Measurements from ENCODE around the gene FAM168A. TPM values are rescaled to one million over a fixed set of nuclear protein-coding genes. Genes with fewer than 3 reads are reported as not detected.
"Not testable (repeated sequence)": the region's sequence is repeated elsewhere in the genome, so short reads cannot be mapped to it uniquely, and the experiment has no call there.

Gene FAM168A
- total RNA-seq, 1 experiment from 2014 or later = 21.1 TPM

DNA sequence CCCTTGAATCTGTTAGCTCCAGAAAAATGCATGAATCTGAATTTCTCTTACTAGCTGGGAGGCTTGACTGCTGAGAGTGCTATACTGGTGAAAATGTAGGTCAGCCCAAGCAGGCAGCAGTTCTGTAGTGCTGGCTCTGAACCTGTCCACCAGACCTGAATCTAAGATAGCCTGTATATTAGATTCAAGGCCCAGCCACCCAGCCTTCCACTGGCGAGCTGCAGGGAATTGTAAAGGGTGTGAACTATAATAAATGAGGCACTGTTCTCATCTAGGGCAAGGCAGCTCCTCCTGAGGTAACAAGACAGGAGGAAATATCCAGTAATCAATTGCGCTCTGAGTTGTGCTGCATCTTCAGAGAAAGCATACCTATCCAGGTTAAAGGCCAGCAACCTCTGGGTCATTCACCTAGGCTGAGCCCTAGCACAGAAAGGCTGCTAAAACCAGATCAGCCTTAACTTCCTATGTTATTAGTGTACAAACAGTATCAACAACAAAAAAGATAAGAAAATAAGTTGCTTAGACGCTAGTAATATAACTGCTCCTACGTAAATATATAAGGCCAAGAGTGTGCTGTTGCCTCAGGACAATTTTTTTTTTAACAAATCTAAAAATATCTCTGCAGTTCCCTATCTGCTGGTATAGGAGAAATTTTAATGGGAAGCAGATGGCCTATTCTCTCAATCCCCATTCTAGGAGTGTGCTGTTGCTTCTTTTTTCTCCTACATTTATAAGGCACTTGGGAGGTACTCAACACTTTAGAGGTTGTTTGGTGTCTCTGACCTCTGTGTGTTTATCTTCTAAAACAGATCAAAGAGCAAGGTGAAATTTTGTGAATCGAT is 158.7 kb downstream of the FAM168A start:
- Histone ChIP-seq H3K9ac (ENCODE audit: extremely low read depth, insufficient read length, low read length) (no peak overlapping the region), H2BK20ac (ENCODE audit: low read depth, low read length, poor library complexity, severe bottlenecking) (no peak overlapping the region), H3K27me3 (ENCODE audit: insufficient read depth, low read length) (no peaks in the 10 kb centered on the region), H3K9me3 (ENCODE audit: control insufficient read depth, low read depth, low read length) (no peaks in the 10 kb centered on the region), H3K56ac (ENCODE audit: insufficient read length, low read depth, low read length) (no peak overlapping the region), H2AFZ (ENCODE audit: low read length) (no peak overlapping the region), H3K4me2 (ENCODE audit: insufficient read depth, insufficient read length, low read length) (no peak overlapping the region), H2BK120ac (ENCODE audit: low read depth, low read length, poor library complexity, severe bottlenecking) (no peak overlapping the region), H3K79me1 (ENCODE audit: insufficient read depth, low read depth, low read length, poor library complexity, severe bottlenecking) (no peaks in the 10 kb centered on the region), H3K14ac (ENCODE audit: insufficient read depth, low read length) (no peak overlapping the region), H3K23ac (ENCODE audit: insufficient read length, low read depth, low read length) (no peak overlapping the region), H3K23me2 (ENCODE audit: insufficient read length, low read depth, low read length, poor library complexity, severe bottlenecking) (no peaks in the 10 kb centered on the region), H2BK5ac (ENCODE audit: insufficient read length, low read length) (no peak overlapping the region), H4K5ac (ENCODE audit: insufficient read length, low read depth, low read length) (no peak overlapping the region), H4K20me1 (ENCODE audit: control insufficient read depth, insufficient read depth, insufficient read length) (no peaks in the 10 kb centered on the region), H3K18ac (ENCODE audit: insufficient read length, low read depth, low read length) (no peak overlapping the region), H2BK15ac (ENCODE audit: low read depth, low read length) (no peak overlapping the region), H3K4me1 (ENCODE audit: insufficient read depth, low read length) (no peaks in the 10 kb centered on the region; the same call in 1 of the 2 replicates), H4K8ac (replicated peaks; ENCODE audit: insufficient read length, low read depth, low read length) (no peak overlapping the region), H4K91ac (ENCODE audit: insufficient read length, low read depth, low read length) (no peak overlapping the region), H3K4ac (ENCODE audit: low read depth, low read length) (no peak overlapping the region), H3T11ph (ENCODE audit: low read length) (no peak overlapping the region), H3K79me2 (ENCODE audit: insufficient read depth, low read length) (no peaks in the 10 kb centered on the region), H2BK12ac (ENCODE audit: insufficient read length, low read depth, low read length) (no peak overlapping the region), H3K27ac (ENCODE audit: insufficient read length, low read depth, low read length) (no peak overlapping the region), H2AK5ac (ENCODE audit: insufficient read length, low read length) (no peak overlapping the region)
- no peak for DNase-seq
- H3K36me3 Mint-ChIP-seq (ENCODE audit: insufficient read depth in 1 of 3, low read depth in 3 of 3) = peaks cover 0 to 4% (median 2%) of the 10 kb centered on the region in 3 experiments; a peak in 1 of 7 replicates
- H3K9me3 Mint-ChIP-seq = no peaks in the 10 kb centered on the region
- H3K27ac Mint-ChIP-seq = peak overlapping the region in 2 of 3 experiments; percentile 3 to 49; a peak in 1 of 7 replicates
- TF ChIP-seq, protein P1, sequence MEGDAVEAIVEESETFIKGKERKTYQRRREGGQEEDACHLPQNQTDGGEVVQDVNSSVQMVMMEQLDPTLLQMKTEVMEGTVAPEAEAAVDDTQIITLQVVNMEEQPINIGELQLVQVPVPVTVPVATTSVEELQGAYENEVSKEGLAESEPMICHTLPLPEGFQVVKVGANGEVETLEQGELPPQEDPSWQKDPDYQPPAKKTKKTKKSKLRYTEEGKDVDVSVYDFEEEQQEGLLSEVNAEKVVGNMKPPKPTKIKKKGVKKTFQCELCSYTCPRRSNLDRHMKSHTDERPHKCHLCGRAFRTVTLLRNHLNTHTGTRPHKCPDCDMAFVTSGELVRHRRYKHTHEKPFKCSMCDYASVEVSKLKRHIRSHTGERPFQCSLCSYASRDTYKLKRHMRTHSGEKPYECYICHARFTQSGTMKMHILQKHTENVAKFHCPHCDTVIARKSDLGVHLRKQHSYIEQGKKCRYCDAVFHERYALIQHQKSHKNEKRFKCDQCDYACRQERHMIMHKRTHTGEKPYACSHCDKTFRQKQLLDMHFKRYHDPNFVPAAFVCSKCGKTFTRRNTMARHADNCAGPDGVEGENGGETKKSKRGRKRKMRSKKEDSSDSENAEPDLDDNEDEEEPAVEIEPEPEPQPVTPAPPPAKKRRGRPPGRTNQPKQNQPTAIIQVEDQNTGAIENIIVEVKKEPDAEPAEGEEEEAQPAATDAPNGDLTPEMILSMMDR (conservative IDR thresholded peaks at IDR 0.05) = no peak
- H3K4me1 Mint-ChIP-seq = peaks cover 33 to 45% of the 10 kb centered on the region in 2 experiments
- no CpG with 5 or more reads among the region's 5 CpGs for WGBS (ENCODE audit: extremely low coverage, insufficient read length, low lambda C conversion rate)
- no peak overlapping the region for H3K4me3 Mint-ChIP-seq
- no peaks in the 10 kb centered on the region for H3K27me3 Mint-ChIP-seq (ENCODE audit: low read depth)

DNA sequence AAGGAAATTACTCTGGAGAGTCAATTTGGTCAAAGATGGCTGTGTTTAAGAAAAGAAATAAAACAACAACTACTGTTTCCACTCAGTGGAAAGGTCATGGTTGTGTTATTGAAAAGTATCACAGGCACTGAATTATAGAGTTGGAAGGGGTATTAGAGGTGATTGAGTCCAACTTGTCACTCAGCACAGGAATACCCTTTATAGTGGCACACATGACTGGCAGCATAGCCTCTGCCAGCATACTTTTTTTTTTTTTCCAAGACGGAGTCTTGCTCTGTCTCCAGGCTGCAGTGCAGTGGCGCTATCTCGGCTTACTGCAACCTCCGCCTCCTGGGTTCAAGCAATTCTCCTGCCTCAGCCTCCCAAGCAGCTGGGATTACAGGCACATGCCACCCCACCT is 161.1 kb downstream of the FAM168A start:
- not testable (repeated sequence) for H3K79me2 ChIP-seq (ENCODE audit: insufficient read depth, low read length); H2BK120ac ChIP-seq (ENCODE audit: low read depth, low read length, poor library complexity, severe bottlenecking); H3K14ac ChIP-seq (ENCODE audit: insufficient read depth, low read length); H4K20me1 ChIP-seq (ENCODE audit: control insufficient read depth, insufficient read depth, insufficient read length); H3K9me3 Mint-ChIP-seq; H2BK15ac ChIP-seq (ENCODE audit: low read depth, low read length); H3K79me1 ChIP-seq (ENCODE audit: insufficient read depth, low read depth, low read length, poor library complexity, severe bottlenecking); H2BK5ac ChIP-seq (ENCODE audit: insufficient read length, low read length); H2BK12ac ChIP-seq (ENCODE audit: insufficient read length, low read depth, low read length); H3T11ph ChIP-seq (ENCODE audit: low read length); H2AK5ac ChIP-seq (ENCODE audit: insufficient read length, low read length); H4K91ac ChIP-seq (ENCODE audit: insufficient read length, low read depth, low read length); H3K27me3 Mint-ChIP-seq (ENCODE audit: low read depth); H3K9me3 ChIP-seq (ENCODE audit: control insufficient read depth, low read depth, low read length); H3K23ac ChIP-seq (ENCODE audit: insufficient read length, low read depth, low read length); DNase-seq; H3K27me3 ChIP-seq (ENCODE audit: insufficient read depth, low read length); H2AFZ ChIP-seq (ENCODE audit: low read length); H3K4me3 Mint-ChIP-seq; H2BK20ac ChIP-seq (ENCODE audit: low read depth, low read length, poor library complexity, severe bottlenecking); H3K18ac ChIP-seq (ENCODE audit: insufficient read length, low read depth, low read length); H3K4ac ChIP-seq (ENCODE audit: low read depth, low read length); H3K36me3 Mint-ChIP-seq (ENCODE audit: insufficient read depth in 1 of 3, low read depth in 3 of 3); H3K4me1 ChIP-seq (ENCODE audit: insufficient read depth, low read length); H3K56ac ChIP-seq (ENCODE audit: insufficient read length, low read depth, low read length); H4K5ac ChIP-seq (ENCODE audit: insufficient read length, low read depth, low read length); H3K9ac ChIP-seq (ENCODE audit: extremely low read depth, insufficient read length, low read length); H3K27ac ChIP-seq (ENCODE audit: insufficient read length, low read depth, low read length); H3K4me2 ChIP-seq (ENCODE audit: insufficient read depth, insufficient read length, low read length); H3K23me2 ChIP-seq (ENCODE audit: insufficient read length, low read depth, low read length, poor library complexity, severe bottlenecking); H4K8ac ChIP-seq (replicated peaks; ENCODE audit: insufficient read length, low read depth, low read length)
- Mint-ChIP-seq H3K4me1 (peaks cover 35 to 48% of the 10 kb centered on the region in 2 experiments), H3K27ac (peak overlapping the region in 1 of 3 experiments; percentile 52; a peak in 1 of 7 replicates)
- WGBS (ENCODE audit: extremely low coverage, insufficient read length, low lambda C conversion rate) = no CpG with 5 or more reads among the region's 4 CpGs
